Activated CD4-positive, alpha-beta T cell treated with anti-CD3 and anti-CD28 coated beads, Interleukin-2, amount 50 U/mL, for 16 hours (primary cell): ENCODE data around the gene KCNMA1.

ENCODE experiments used
- DNase-seq: peaks from one replicate; pipeline ENCODE4 v3.0.0-alpha.2; 2020

KCNMA1 gene

GRCh38 chr10:77386365-77386764, 251.2 kb downstream of the KCNMA1 start:
- DNase-seq: no peak

GRCh38 chr10:77385315-77385714, 252.3 kb downstream of the KCNMA1 start:
- no peak for DNase-seq

- DNase-seq: no peak
These were observed 253.6 kb downstream of the KCNMA1 start for GRCh38 chr10:77383861-77384553.

- no peak for DNase-seq
These were observed 255.9 kb downstream of the KCNMA1 start for GRCh38 chr10:77381750-77382149.

- DNase-seq: no peak
These were observed 256.9 kb downstream of the KCNMA1 start for GRCh38 chr10:77380723-77381122.

GRCh38 chr10:77380191-77380590, 257.4 kb downstream of the KCNMA1 start:
- DNase-seq: no peak

- no peak for DNase-seq
These were observed 258.9 kb downstream of the KCNMA1 start for GRCh38 chr10:77378366-77379349.

- no peak for DNase-seq
These were observed 259.8 kb downstream of the KCNMA1 start for GRCh38 chr10:77377678-77378352.

GRCh38 chr10:77377034-77377433, 260.6 kb downstream of the KCNMA1 start:
- no peak for DNase-seq

GRCh38 chr10:77374189-77374656, 263.4 kb downstream of the KCNMA1 start:
- no peak for DNase-seq

- DNase-seq: no peak
These were observed 265.5 kb downstream of the KCNMA1 start for GRCh38 chr10:77371848-77372799.

GRCh38 chr10:77371421-77371820, 266.2 kb downstream of the KCNMA1 start:
- DNase-seq: no peak

GRCh38 chr10:77368006-77368405, 269.6 kb downstream of the KCNMA1 start:
- no peak for DNase-seq

- DNase-seq: no peak
These were observed 274.4 kb downstream of the KCNMA1 start for GRCh38 chr10:77363210-77363609.

- no peak for DNase-seq
These were observed 275.8 kb downstream of the KCNMA1 start for GRCh38 chr10:77361831-77362230.

GRCh38 chr10:77361426-77361825, 276.2 kb downstream of the KCNMA1 start:
- no peak for DNase-seq

- DNase-seq: no peak
These were observed 276.8 kb downstream of the KCNMA1 start for GRCh38 chr10:77360835-77361234.

GRCh38 chr10:77359950-77360520, 277.6 kb downstream of the KCNMA1 start:
- DNase-seq: no peak

GRCh38 chr10:77359287-77359691, 278.3 kb downstream of the KCNMA1 start:
- DNase-seq: no peak

GRCh38 chr10:77358656-77359055, 279.0 kb downstream of the KCNMA1 start:
- DNase-seq: no peak

GRCh38 chr10:77357611-77358310, 279.8 kb downstream of the KCNMA1 start:
- DNase-seq: no peak
